GM20431 (cell line): ENCODE measurements around the gene NXT1.

Source experiments
- in situ Hi-C: fragments of 300-500 bp; cut with MseI, MboI; formaldehyde crosslinking; loops from one replicate; pipeline ENCODE4 v1.15.0; 2020; ENCODE audit warnings: low sequenced_read_pairs; ENCODE audit not compliant: unreplicated experiment

NXT1 gene

GRCh38 chr20:23327617-23328333, 22.8 kb upstream of the NXT1 start:
- in situ Hi-C loops: loop anchor here (25.0 kb wide), 1 partner anchor 640 kb away; no protein-coding TSS in a partner anchor

- in situ Hi-C loops: loop anchor here (25.0 kb wide), 1 partner anchor 644 kb away; no protein-coding TSS in a partner anchor
Observed at GRCh38 chr20:23331450-23332350, 18.9 kb upstream of the NXT1 start.

GRCh38 chr20:23332467-23332866, 18.1 kb upstream of the NXT1 start:
- in situ Hi-C loops: loop anchor here (25.0 kb wide), 1 partner anchor 645 kb away; no protein-coding TSS in a partner anchor

GRCh38 chr20:23334111-23334510, 16.5 kb upstream of the NXT1 start:
- in situ Hi-C loops: loop anchor here (25.0 kb wide), 1 partner anchor 647 kb away; no protein-coding TSS in a partner anchor

GRCh38 chr20:23335521-23335920, 15.1 kb upstream of the NXT1 start:
- in situ Hi-C loops: loop anchor here (25.0 kb wide), 1 partner anchor 648 kb away; no protein-coding TSS in a partner anchor

- in situ Hi-C loops: loop anchor here (25.0 kb wide), 1 partner anchor 649 kb away; no protein-coding TSS in a partner anchor
Observed at GRCh38 chr20:23336476-23336875, 14.1 kb upstream of the NXT1 start.

- in situ Hi-C loops: loop anchor here (25.0 kb wide), 1 partner anchor 650 kb away; no protein-coding TSS in a partner anchor
Observed at GRCh38 chr20:23337312-23337711, 13.3 kb upstream of the NXT1 start.

GRCh38 chr20:23339986-23340385, 10.6 kb upstream of the NXT1 start:
- in situ Hi-C loops: loop anchor here (25.0 kb wide), 1 partner anchor 653 kb away; no protein-coding TSS in a partner anchor

- in situ Hi-C loops: loop anchor here (25.0 kb wide), 1 partner anchor 653 kb away; no protein-coding TSS in a partner anchor
Observed at GRCh38 chr20:23340524-23340923, 10.1 kb upstream of the NXT1 start.

GRCh38 chr20:23341073-23341472, 9.5 kb upstream of the NXT1 start:
- in situ Hi-C loops: loop anchor here (25.0 kb wide), 1 partner anchor 654 kb away; no protein-coding TSS in a partner anchor

- in situ Hi-C loops: loop anchor here (25.0 kb wide), 1 partner anchor 656 kb away; no protein-coding TSS in a partner anchor
Observed at GRCh38 chr20:23343590-23343989, 7.0 kb upstream of the NXT1 start.

GRCh38 chr20:23344336-23344735, 6.3 kb upstream of the NXT1 start:
- in situ Hi-C loops: loop anchor here (25.0 kb wide), 1 partner anchor 657 kb away; no protein-coding TSS in a partner anchor

- in situ Hi-C loops: loop anchor here (25.0 kb wide), 1 partner anchor 659 kb away; no protein-coding TSS in a partner anchor
Observed at GRCh38 chr20:23346002-23346401, 4.6 kb upstream of the NXT1 start.

- in situ Hi-C loops: loop anchor here (25.0 kb wide), 1 partner anchor 660 kb away; no protein-coding TSS in a partner anchor
Observed at GRCh38 chr20:23347791-23348190, 2.8 kb upstream of the NXT1 start.

GRCh38 chr20:23348510-23348909, 2.1 kb upstream of the NXT1 start:
- in situ Hi-C loops: loop anchor here (25.0 kb wide), 1 partner anchor 661 kb away; no protein-coding TSS in a partner anchor

- in situ Hi-C loops: loop anchor here (25.0 kb wide), 1 partner anchor 662 kb away; no protein-coding TSS in a partner anchor
Observed at GRCh38 chr20:23349338-23350195, 1.0 kb upstream of the NXT1 start.

GRCh38 chr20:23350904-23351838, 580 bp downstream of the NXT1 start:
- in situ Hi-C loops: no loop called here

GRCh38 chr20:23356203-23356602, 5.6 kb downstream of the NXT1 start:
- in situ Hi-C loops: no loop called here
